ENCODE data around the gene ATRIP.
"Not testable (repeated sequence)": the region's sequence is repeated elsewhere in the genome, so short reads cannot be mapped to it uniquely, and the experiment has no call there.

The ATRIP gene

GRCh38 chr3:48474031-48474430, 27.5 kb downstream of the ATRIP start:
- not testable (repeated sequence) for H3K4me3 ChIP-seq (ENCODE audit: extremely low read depth, insufficient read depth, low read length, poor library complexity, severe bottlenecking); H3K27ac ChIP-seq (ENCODE audit: low read depth, low read length, severe bottlenecking); H3K9me3 ChIP-seq (ENCODE audit: control insufficient read depth, low read length)
- 68 to 70% methylated on average over 3 of the region's 4 CpGs for WGBS, 2 experiments (ENCODE audit: insufficient coverage in 2 of 2)
- peaks cover 24% of the 10 kb centered on the region for H3K36me3 ChIP-seq (ENCODE audit: control insufficient read depth, insufficient read depth, low read length)
- H3K4me1 ChIP-seq (ENCODE audit: control insufficient read depth, insufficient read depth, low read length, poor library complexity, severe bottlenecking): peaks cover 17% of the 10 kb centered on the region

DNA sequence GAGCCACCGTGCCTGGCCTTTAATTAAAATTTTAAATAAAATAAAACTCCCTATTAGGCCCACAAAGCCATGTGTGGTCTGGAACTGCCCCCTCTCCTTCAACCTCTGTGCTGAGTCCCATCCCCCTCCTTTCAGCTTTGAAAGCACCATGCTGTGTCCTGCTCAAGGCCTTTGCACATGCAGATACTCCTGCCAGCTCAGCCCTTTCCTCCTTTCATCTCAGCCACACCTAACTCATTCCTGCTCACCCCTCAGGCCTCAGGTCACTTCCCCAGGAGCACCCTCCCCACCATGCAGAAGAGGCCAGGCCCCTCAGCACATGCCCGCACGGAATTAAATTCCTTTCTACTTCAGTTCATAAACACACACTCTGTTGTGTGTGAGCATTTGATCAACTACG, 28.1 kb downstream of the ATRIP start:
- 13 to 32% methylated on average over 2 to 3 of the region's 4 CpGs for WGBS, 2 experiments (ENCODE audit: insufficient coverage in 2 of 2)
- H3K4me1 ChIP-seq (ENCODE audit: control insufficient read depth, insufficient read depth, low read length, poor library complexity, severe bottlenecking): peaks cover 17% of the 10 kb centered on the region
- no peaks in the 10 kb centered on the region for H3K9me3 ChIP-seq (ENCODE audit: control insufficient read depth, low read length)
- H3K36me3 ChIP-seq (ENCODE audit: control insufficient read depth, insufficient read depth, low read length): peaks cover 19% of the 10 kb centered on the region
- no peak overlapping the region for H3K27ac ChIP-seq (ENCODE audit: low read depth, low read length, severe bottlenecking)
- no peak overlapping the region for H3K4me3 ChIP-seq (ENCODE audit: extremely low read depth, insufficient read depth, low read length, poor library complexity, severe bottlenecking)

DNA sequence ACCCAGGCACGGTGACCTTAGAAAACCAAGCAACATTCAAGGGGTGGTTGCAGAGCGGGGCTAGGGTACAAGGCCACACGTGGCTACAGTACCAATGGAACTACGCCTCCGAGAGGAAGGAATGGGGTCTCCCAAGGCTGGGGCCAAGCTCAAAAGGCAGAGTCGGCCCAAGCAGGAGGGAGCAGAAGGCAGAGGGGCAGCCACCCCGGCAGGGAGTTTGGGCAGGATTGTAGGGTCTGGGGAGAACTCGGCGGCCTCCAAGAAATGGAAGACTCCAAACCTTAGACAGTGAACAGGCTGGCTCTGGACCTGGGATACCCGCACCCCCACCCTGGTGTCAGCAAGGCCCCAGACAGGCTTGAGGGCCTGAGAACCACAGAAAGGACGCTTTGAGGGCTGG, 28.7 kb downstream of the ATRIP start:
- Histone ChIP-seq H3K27ac (ENCODE audit: low read depth, low read length, severe bottlenecking) (no peak overlapping the region), H3K4me3 (ENCODE audit: extremely low read depth, insufficient read depth, low read length, poor library complexity, severe bottlenecking) (no peak overlapping the region), H3K36me3 (ENCODE audit: control insufficient read depth, insufficient read depth, low read length) (peaks cover 13% of the 10 kb centered on the region), H3K9me3 (ENCODE audit: control insufficient read depth, low read length) (no peaks in the 10 kb centered on the region), H3K4me1 (ENCODE audit: control insufficient read depth, insufficient read depth, low read length, poor library complexity, severe bottlenecking) (peaks cover 17% of the 10 kb centered on the region)
- WGBS, 2 experiments (ENCODE audit: insufficient coverage in 2 of 2): 68 to 73% methylated on average over 9 to 11 of the region's 11 CpGs

DNA sequence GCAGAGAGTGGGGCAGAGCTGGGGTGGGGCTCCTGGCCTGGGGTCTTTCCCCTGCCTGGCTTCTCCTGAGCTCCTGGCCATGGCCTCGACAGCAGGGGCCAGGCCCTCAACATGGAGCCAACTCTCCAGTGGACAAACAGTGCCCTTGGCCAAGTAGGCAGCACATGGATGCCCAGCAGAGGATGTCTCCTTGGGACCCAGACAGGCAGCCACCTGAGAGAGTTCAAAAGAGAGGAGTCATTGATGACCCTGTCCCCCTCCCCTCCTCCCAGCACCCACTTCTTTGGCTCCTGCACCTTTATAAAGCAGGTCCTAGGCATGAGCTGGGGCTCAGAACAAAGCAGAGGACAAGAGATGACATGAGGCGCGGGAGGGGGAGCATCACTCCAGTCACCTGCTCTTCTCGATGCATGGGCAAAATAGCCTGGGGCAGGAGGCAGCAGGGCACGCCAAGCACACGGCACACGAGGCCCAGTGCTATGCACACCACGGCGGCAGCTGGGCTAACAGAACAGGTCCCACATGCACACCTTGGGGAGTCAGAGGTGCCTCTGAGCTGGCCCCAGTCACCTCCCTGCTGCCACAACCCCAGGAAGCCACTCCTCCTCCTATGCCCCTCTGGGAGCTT, 30.0 kb downstream of the ATRIP start:
- no peaks in the 10 kb centered on the region for H3K9me3 ChIP-seq (ENCODE audit: control insufficient read depth, low read length)
- H3K4me3 ChIP-seq (ENCODE audit: extremely low read depth, insufficient read depth, low read length, poor library complexity, severe bottlenecking): no peak overlapping the region
- no peak overlapping the region for H3K27ac ChIP-seq (ENCODE audit: low read depth, low read length, severe bottlenecking)
- WGBS, 2 experiments (ENCODE audit: insufficient coverage in 2 of 2): 93 to 94% methylated on average over 9 of the region's 9 CpGs
- H3K4me1 ChIP-seq (ENCODE audit: control insufficient read depth, insufficient read depth, low read length, poor library complexity, severe bottlenecking): peaks cover 14% of the 10 kb centered on the region
- H3K36me3 ChIP-seq (ENCODE audit: control insufficient read depth, insufficient read depth, low read length): peaks cover 10% of the 10 kb centered on the region

- H3K4me1 ChIP-seq (ENCODE audit: control insufficient read depth, insufficient read depth, low read length, poor library complexity, severe bottlenecking): peaks cover 10% of the 10 kb centered on the region
- H3K36me3 ChIP-seq (ENCODE audit: control insufficient read depth, insufficient read depth, low read length): peaks cover 10% of the 10 kb centered on the region
- no peaks in the 10 kb centered on the region for H3K9me3 ChIP-seq (ENCODE audit: control insufficient read depth, low read length)
- H3K4me3 ChIP-seq (ENCODE audit: extremely low read depth, insufficient read depth, low read length, poor library complexity, severe bottlenecking): no peak overlapping the region
- H3K27ac ChIP-seq (ENCODE audit: low read depth, low read length, severe bottlenecking): no peak overlapping the region
- 82 to 91% methylated on average over 5 to 8 of the region's 9 CpGs for WGBS, 2 experiments (ENCODE audit: insufficient coverage in 2 of 2)
These were observed 31.5 kb downstream of the ATRIP start for GRCh38 chr3:48477959-48478520.

DNA sequence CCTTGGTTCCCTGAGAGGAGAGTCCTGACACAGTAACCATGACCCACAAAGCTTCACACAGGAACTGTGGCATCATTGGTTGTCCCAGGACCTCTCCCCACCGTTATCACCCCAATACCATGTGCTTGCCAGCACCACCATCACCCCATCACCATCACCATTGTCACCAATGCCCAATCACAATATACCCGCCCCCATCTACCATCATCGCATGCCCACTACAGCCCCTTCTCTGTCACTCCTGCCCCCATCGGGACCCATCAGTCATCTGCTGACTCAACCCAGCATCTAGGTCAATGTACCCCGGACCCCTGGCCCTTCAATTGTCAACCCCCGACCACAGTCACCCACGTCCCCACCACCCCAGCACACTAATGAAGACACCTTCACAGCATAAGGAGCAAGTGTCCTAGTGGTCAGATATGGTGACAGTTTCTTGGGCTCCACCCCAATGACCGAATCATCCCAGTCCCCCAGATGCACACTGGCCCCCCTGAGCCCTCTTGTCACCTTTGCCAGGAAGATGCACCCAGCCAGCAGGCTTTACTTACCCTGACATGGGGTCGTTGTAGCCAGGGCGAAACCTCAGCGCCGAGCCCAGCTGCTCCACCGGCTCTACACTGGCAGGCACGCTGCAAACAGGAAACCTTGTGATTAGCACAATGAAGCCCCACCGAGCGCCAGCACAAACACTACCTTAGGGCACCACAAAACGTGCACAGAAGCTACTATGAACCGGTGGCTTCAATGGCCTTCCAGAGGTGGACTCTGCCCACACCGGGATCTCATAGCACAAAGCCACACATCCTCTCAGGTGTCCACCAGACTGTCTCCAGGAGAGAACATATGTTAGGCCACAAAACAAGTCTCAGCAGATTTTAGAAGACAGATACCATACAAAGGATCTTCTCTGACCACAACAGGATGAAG, 32.4 kb downstream of the ATRIP start:
- H3K36me3 ChIP-seq (ENCODE audit: control insufficient read depth, insufficient read depth, low read length): peaks cover 10% of the 10 kb centered on the region
- H3K4me3 ChIP-seq (ENCODE audit: extremely low read depth, insufficient read depth, low read length, poor library complexity, severe bottlenecking): no peak overlapping the region
- H3K9me3 ChIP-seq (ENCODE audit: control insufficient read depth, low read length): no peaks in the 10 kb centered on the region
- WGBS, 2 experiments (ENCODE audit: insufficient coverage in 2 of 2): 90 to 91% methylated on average over 15 to 19 of the region's 19 CpGs
- H3K27ac ChIP-seq (ENCODE audit: low read depth, low read length, severe bottlenecking): no peak overlapping the region
- peaks cover 4% of the 10 kb centered on the region for H3K4me1 ChIP-seq (ENCODE audit: control insufficient read depth, insufficient read depth, low read length, poor library complexity, severe bottlenecking)

DNA sequence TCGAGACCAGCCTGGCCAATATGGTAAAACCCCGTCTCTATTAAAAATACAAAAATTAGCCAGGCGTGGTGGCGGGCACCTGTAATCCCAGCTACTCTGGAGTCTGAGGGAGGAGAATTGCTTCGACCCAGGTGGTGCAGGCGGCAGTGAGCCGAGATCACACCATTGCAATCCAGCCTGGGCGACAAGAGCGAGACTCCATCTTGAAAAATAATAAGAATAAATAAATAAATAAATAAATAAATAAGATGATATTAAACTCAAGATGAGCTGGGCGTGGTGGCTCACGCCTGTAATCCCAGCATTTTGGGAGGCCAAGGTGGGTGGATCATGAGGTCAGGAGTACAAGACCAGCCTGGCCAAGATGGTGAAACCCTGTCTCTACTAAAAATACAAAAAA, 34.4 kb downstream of the ATRIP start:
- not testable (repeated sequence) for H3K27ac ChIP-seq (ENCODE audit: low read depth, low read length, severe bottlenecking); H3K4me3 ChIP-seq (ENCODE audit: extremely low read depth, insufficient read depth, low read length, poor library complexity, severe bottlenecking); H3K9me3 ChIP-seq (ENCODE audit: control insufficient read depth, low read length); H3K4me1 ChIP-seq (ENCODE audit: control insufficient read depth, insufficient read depth, low read length, poor library complexity, severe bottlenecking)
- 93 to 100% methylated on average over 3 to 4 of the region's 11 CpGs for WGBS, 2 experiments (ENCODE audit: insufficient coverage in 2 of 2)
- peaks cover 10% of the 10 kb centered on the region for H3K36me3 ChIP-seq (ENCODE audit: control insufficient read depth, insufficient read depth, low read length)

DNA sequence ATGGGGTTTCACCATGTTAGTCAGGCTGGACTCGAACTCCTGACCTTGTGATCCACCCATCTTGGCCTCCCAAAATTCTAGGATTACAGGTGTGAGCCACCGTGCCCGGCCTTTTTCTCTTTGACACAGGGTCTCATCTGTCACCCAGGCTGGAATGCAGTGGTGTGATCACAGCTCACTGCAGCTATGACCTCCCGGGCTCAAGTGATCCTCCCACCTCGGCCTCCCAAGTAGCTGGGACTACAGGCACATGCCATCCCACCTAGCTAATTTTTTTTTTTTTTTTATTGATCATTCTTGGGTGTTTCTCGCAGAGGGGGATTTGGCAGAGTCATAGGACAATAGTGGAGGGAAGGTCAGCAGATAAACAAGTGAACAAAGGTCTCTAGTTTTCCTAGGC, 36.3 kb downstream of the ATRIP start:
- not testable (repeated sequence) for H3K4me3 ChIP-seq (ENCODE audit: extremely low read depth, insufficient read depth, low read length, poor library complexity, severe bottlenecking); H3K27ac ChIP-seq (ENCODE audit: low read depth, low read length, severe bottlenecking); H3K4me1 ChIP-seq (ENCODE audit: control insufficient read depth, insufficient read depth, low read length, poor library complexity, severe bottlenecking); H3K9me3 ChIP-seq (ENCODE audit: control insufficient read depth, low read length)
- WGBS, 2 experiments (ENCODE audit: insufficient coverage in 2 of 2): 100% methylated on average over 3 of the region's 6 CpGs
- H3K36me3 ChIP-seq (ENCODE audit: control insufficient read depth, insufficient read depth, low read length): peaks cover 10% of the 10 kb centered on the region

DNA sequence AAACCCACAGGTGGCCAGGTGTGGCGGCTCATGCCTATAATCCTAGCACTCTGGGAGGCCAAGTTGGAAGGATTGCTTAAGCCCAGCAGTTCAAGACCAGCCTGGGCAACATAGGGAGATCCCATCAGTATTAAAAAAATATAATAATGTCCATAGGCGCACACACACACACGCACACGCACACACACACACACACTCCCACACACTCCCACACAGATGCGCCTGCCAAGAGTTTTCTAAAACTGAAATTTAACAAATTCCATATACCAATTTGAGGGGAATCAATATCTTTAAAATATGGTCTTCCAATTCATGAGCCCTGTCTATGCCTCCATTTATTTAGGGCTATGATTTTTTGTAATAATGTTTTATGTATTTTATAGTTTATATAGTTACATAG, 40.4 kb downstream of the ATRIP start:
- peaks cover 3% of the 10 kb centered on the region for H3K36me3 ChIP-seq (ENCODE audit: control insufficient read depth, insufficient read depth, low read length)
- H3K4me3 ChIP-seq (ENCODE audit: extremely low read depth, insufficient read depth, low read length, poor library complexity, severe bottlenecking): no peak overlapping the region
- no peaks in the 10 kb centered on the region for H3K9me3 ChIP-seq (ENCODE audit: control insufficient read depth, low read length)
- no peak overlapping the region for H3K27ac ChIP-seq (ENCODE audit: low read depth, low read length, severe bottlenecking)
- no peaks in the 10 kb centered on the region for H3K4me1 ChIP-seq (ENCODE audit: control insufficient read depth, insufficient read depth, low read length, poor library complexity, severe bottlenecking)
- WGBS, 2 experiments (ENCODE audit: insufficient coverage in 2 of 2): 78 to 100% methylated on average over 2 to 3 of the region's 5 CpGs

- Histone ChIP-seq H3K36me3 (ENCODE audit: control insufficient read depth, insufficient read depth, low read length) (peaks cover 34% of the 10 kb centered on the region), H3K4me1 (ENCODE audit: control insufficient read depth, insufficient read depth, low read length, poor library complexity, severe bottlenecking) (no peaks in the 10 kb centered on the region), H3K9me3 (ENCODE audit: control insufficient read depth, low read length) (no peaks in the 10 kb centered on the region), H3K4me3 (ENCODE audit: extremely low read depth, insufficient read depth, low read length, poor library complexity, severe bottlenecking) (no peak overlapping the region), H3K27ac (ENCODE audit: low read depth, low read length, severe bottlenecking) (no peak overlapping the region)
- 94 to 98% methylated on average over 5 to 6 of the region's 7 CpGs for WGBS, 2 experiments (ENCODE audit: insufficient coverage in 2 of 2)
These were observed 46.1 kb downstream of the ATRIP start for GRCh38 chr3:48492461-48493202.
